ENCODE data around the gene GPR17. TPM values are rescaled to one million over a fixed set of nuclear protein-coding genes. Genes with fewer than 3 reads are reported as not detected.

Gene GPR17
- total and polyA plus RNA-seq, 10 donors, result 0.09 to 1.9 (median 0.24) TPM; not detected in 4

DNA sequence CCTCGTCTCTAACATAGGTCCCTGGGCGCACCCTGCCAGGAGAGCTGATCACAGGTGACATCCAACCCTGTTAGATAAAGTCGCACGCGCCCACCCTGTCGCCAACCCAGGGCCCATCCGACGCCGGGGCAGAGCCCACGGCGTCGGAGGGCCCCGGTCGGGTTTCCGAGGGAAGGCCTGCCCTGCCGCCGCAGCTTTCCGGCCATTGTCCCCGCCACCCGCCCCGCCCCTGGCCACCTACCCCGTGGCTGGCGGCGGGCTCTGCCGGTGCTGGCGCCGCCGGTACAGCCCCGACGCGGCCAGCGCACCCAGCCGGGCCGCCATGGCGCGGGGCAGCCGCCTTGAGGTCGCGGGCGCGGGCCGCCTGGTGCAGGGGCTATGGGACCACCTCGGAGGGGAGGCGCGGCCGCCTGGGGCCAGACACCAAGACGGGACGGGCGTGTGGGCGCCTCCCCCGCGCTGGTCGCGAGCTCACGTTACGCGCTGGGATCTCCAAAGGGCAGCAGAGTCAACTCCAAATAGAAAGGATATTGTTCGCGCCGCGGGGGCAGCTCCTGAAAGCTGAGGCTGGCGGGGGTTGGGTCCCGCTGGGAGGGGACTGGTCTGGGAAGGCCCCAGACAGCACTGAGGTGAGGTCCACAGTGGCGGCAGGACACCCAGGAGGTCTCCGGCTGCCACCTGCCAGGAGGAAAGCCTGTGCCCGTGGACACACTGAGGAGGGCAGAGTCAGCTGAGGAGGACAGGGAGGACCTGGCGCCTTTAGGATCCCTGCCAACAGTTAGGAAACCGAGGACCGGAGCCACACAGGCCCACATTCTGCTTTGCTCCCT is 18.3 kb downstream of the GPR17 start:
- intact Hi-C loops (cut with DNase I; ENCODE audit: low total_unique reads), result no loop called here
- Histone ChIP-seq H3K9me3 (no peaks in the 10 kb centered on the region), H3K36me3 (peaks cover 0 to 9% (median 0%) of the 10 kb centered on the region in 6 donors), H3K27ac (peak overlapping the region; percentile 44 to 88 (median 83)), H3K4me1 (peaks cover 14 to 70% (median 41%) of the 10 kb centered on the region in 6 donors), H3K4me3 (peak overlapping the region in 7 of 8 donors; percentile 5 to 57 (median 13)), H3K27me3 (replicated peaks in 1 of 7) (peaks cover 0 to 62% (median 13%) of the 10 kb centered on the region in 7 donors)
- TF ChIP-seq POLR2AphosphoS5 (IDR thresholded peaks at IDR 0.05) (peak; percentile 3 to 63 (median 60)), POLR2A (IDR thresholded peaks at IDR 0.05) (no peak)
- WGBS, 5 donors, result 14 to 46% (median 16%) methylated on average over 12 to 69 of the region's 69 CpGs
- DNase-seq, result peak; percentile 78

GRCh38 chr2:127664895-127665225 is 18.9 kb downstream of the GPR17 start:
- H3K4me3 ChIP-seq, result peak overlapping the region in 6 of 8 donors; percentile 5 to 57 (median 17)
- TF ChIP-seq CTCF (IDR thresholded peaks at IDR 0.05 in 8 of 11, conservative IDR thresholded peaks at IDR 0.05 in 3 of 11) (no peak), POLR2A (IDR thresholded peaks at IDR 0.05) (no peak)
- H3K9me3 ChIP-seq, result no peaks in the 10 kb centered on the region
- no peak for DNase-seq
- H3K36me3 ChIP-seq, result peaks cover 0 to 9% (median 0%) of the 10 kb centered on the region in 6 donors
- 79 to 90% (median 88%) methylated on average over 5 to 6 of the region's 6 CpGs for WGBS, 5 donors
- intact Hi-C loops (cut with DNase I; ENCODE audit: low total_unique reads), result no loop called here
- peak overlapping the region; percentile 44 to 88 (median 83) for H3K27ac ChIP-seq
- H3K27me3 ChIP-seq (replicated peaks in 1 of 7), result peaks cover 0 to 62% (median 13%) of the 10 kb centered on the region in 7 donors
- H3K4me1 ChIP-seq, result peaks cover 14 to 64% (median 37%) of the 10 kb centered on the region in 6 donors

- DNase-seq, result no peak
- H3K36me3 ChIP-seq, result peaks cover 0 to 8% (median 0%) of the 10 kb centered on the region in 6 donors
- H3K27me3 ChIP-seq (replicated peaks in 1 of 7), result peaks cover 0 to 62% (median 13%) of the 10 kb centered on the region in 7 donors
- peak overlapping the region in 7 of 8 donors; percentile 65 to 88 (median 86) for H3K27ac ChIP-seq
- WGBS, 5 donors, result 85 to 93% (median 90%) methylated on average over 8 of the region's 8 CpGs
- intact Hi-C loops (cut with DNase I; ENCODE audit: low total_unique reads), result no loop called here
- peaks cover 14 to 58% (median 37%) of the 10 kb centered on the region in 6 donors for H3K4me1 ChIP-seq
- H3K4me3 ChIP-seq, result peak overlapping the region in 1 of 8 donors; percentile 37
- TF ChIP-seq CTCF (IDR thresholded peaks at IDR 0.05 in 8 of 11, conservative IDR thresholded peaks at IDR 0.05 in 3 of 11), result no peak
- TF ChIP-seq POLR2A (IDR thresholded peaks at IDR 0.05), result no peak
- no peak for TF ChIP-seq POLR2AphosphoS5 (IDR thresholded peaks at IDR 0.05)
- no peaks in the 10 kb centered on the region for H3K9me3 ChIP-seq
Measured at GRCh38 chr2:127665267-127665893, 19.4 kb downstream of the GPR17 start.

DNA sequence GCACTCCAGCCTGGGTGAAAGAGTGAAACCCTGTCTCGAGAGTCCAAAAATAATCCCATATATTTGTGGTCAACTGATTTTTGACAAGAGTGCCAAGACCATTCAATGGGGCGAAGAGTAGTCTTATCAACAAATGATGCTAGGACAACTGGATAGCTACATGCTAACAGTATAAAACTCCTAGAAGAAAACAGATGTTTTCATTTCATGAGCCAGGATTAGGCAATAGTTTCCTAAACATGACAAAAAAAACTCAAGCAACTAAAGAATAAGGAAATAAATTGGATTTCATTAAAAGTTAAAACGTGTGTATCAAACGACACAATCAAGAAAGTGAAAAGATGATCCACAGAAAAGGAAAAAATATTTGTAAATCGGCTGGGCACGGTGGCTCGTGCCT is 23.1 kb downstream of the GPR17 start:
- Histone ChIP-seq H3K9me3 (no peaks in the 10 kb centered on the region), H3K36me3 (no peaks in the 10 kb centered on the region), H3K4me1 (peaks cover 0 to 51% (median 28%) of the 10 kb centered on the region in 6 donors), H3K27me3 (replicated peaks in 1 of 7) (peaks cover 0 to 66% (median 12%) of the 10 kb centered on the region in 7 donors), H3K4me3 (no peak overlapping the region), H3K27ac (no peak overlapping the region)
- no peak for DNase-seq
- TF ChIP-seq POLR2AphosphoS5 (IDR thresholded peaks at IDR 0.05), result no peak
- TF ChIP-seq POLR2A (IDR thresholded peaks at IDR 0.05), result no peak
- intact Hi-C loops (cut with DNase I; ENCODE audit: low total_unique reads), result no loop called here
- WGBS, 5 donors, result 79 to 94% (median 86%) methylated on average over 7 of the region's 7 CpGs

All from spleen (tissue), 11 donors.